RWPE2 (cell line): ENCODE measurements around the gene C20orf202.

ENCODE experiments used
- ATAC-seq: fragments of 200-7000 bp; cut with Tn5 transposase; 3 replicates; pipeline ENCODE4 v1.9.1; 2021; ENCODE audit warnings: low read depth
- DNase-seq: peaks from one replicate; pipeline ENCODE4 v3.0.0-alpha.2; 2020; ENCODE audit warnings: low spot score
- H3K27ac ChIP-seq: fragments of 450-650 bp; 2 replicates; pipeline ENCODE4 v1.5.1; 2017; ENCODE audit warnings: mild to moderate bottlenecking; ENCODE audit not compliant: poor library complexity, severe bottlenecking
- H3K27me3 ChIP-seq: fragments of 250-450 bp; sonication (Bioruptor Pico); 2 replicates; pipeline ENCODE4 v1.5.1; 2021; ENCODE audit warnings: mild to moderate bottlenecking, moderate library complexity; ENCODE audit not compliant: insufficient read depth, poor library complexity, severe bottlenecking
- H3K36me3 ChIP-seq: fragments of 250-450 bp; sonication (Bioruptor Pico); 2 replicates; pipeline ENCODE4 v1.5.1; 2020; ENCODE audit warnings: low read depth, mild to moderate bottlenecking, moderate library complexity
- H3K4me1 ChIP-seq: fragments of 250-450 bp; sonication (Bioruptor Pico); 2 replicates; pipeline ENCODE4 v1.5.1; 2021; ENCODE audit warnings: mild to moderate bottlenecking, moderate library complexity; ENCODE audit not compliant: insufficient read depth, poor library complexity, severe bottlenecking
- H3K4me3 ChIP-seq: fragments of 250-450 bp; sonication (Bioruptor Pico); 2 replicates; pipeline ENCODE4 v1.5.1; 2021; ENCODE audit warnings: mild to moderate bottlenecking, moderate library complexity; ENCODE audit not compliant: severe bottlenecking
- H3K9me3 ChIP-seq: fragments of 250-450 bp; sonication (Bioruptor Pico); 2 replicates; pipeline ENCODE4 v1.5.1; 2021; ENCODE audit warnings: mild to moderate bottlenecking, moderate library complexity; ENCODE audit not compliant: severe bottlenecking
- TF ChIP-seq, protein P1 (sequence below): fragments of 450-650 bp; IDR thresholded peaks from one replicate; pipeline ENCODE4 v1.5.1; 2017; ENCODE audit warnings: mild to moderate bottlenecking, moderate library complexity; ENCODE audit not compliant: poor library complexity, severe bottlenecking

Gene C20orf202

DNA sequence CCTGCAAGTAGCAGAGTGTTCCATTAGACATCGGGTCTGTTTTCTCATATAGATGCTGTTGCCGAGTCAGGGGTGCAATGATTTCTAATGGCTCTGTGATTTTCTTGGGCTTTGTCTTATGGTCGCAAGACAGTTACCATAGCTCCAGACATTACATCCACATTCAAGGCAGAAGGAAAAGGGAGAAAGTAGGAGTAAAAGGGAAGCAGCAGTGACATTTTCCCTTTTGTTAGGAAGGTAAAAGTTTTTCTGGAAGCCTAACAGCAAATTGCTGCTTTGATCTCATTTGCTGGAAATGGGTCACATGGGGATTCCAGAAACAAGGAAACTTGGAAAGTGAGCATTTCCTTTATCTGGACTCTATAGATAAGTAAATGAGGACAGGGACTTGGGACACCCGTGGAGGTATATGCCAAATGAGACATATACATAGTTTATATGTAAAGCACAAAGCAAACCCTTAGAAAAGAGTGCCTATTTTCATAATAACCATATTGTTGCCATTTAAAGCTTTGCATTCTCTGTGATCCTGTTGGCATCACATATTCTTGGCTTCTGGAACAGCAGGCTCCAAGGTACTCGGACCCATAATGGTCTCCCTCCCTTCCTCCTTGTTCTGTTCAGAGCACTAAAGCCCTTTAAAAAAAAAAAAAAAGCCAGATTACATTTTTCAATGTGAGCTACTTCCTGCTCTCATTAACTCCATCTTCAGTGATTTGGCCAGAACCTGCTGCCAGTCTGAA, at the start of gene C20orf202:
Gene C20orf202 (plus strand): TSS at position 693 of the 743 bp plus-strand sequence. CDS start 132 bp downstream, outside the sequence.
- DNase-seq (no peak), ATAC-seq (no peak)
- Histone ChIP-seq H3K4me3 (no peak within 1 kb of the TSS), H3K27ac (no peak within 1 kb of the TSS), H3K9me3 (no peaks in the 10 kb centered on the region), H3K4me1 (no peaks in the 10 kb centered on the region), H3K36me3 (no peaks in the 10 kb centered on the region), H3K27me3 (no peaks in the 10 kb centered on the region)
- TF ChIP-seq, protein P1, sequence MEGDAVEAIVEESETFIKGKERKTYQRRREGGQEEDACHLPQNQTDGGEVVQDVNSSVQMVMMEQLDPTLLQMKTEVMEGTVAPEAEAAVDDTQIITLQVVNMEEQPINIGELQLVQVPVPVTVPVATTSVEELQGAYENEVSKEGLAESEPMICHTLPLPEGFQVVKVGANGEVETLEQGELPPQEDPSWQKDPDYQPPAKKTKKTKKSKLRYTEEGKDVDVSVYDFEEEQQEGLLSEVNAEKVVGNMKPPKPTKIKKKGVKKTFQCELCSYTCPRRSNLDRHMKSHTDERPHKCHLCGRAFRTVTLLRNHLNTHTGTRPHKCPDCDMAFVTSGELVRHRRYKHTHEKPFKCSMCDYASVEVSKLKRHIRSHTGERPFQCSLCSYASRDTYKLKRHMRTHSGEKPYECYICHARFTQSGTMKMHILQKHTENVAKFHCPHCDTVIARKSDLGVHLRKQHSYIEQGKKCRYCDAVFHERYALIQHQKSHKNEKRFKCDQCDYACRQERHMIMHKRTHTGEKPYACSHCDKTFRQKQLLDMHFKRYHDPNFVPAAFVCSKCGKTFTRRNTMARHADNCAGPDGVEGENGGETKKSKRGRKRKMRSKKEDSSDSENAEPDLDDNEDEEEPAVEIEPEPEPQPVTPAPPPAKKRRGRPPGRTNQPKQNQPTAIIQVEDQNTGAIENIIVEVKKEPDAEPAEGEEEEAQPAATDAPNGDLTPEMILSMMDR = no peak

DNA sequence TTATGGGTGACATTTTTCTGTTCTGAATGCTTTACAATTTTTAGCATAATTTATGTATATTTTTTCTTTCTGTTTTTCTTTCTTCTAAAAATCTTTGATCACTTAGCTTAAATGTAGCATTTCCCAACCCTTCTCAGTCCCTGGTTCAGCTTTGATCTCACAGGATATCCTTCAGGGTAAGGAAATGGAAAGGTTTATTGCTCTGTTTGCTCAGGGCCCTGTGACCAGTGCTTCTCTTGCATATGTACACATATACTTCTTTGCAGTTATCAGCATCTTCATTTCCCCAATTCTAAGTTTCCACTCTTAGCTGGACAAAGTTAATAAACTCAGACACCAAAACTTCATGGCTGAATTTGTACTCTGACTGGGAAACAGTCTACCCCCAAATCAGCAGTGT, 49.0 kb upstream of the C20orf202 start:
- H3K4me3 ChIP-seq = no peak overlapping the region
- H3K36me3 ChIP-seq = peaks cover 63% of the 10 kb centered on the region
- H3K27me3 ChIP-seq = no peaks in the 10 kb centered on the region
- H3K27ac ChIP-seq = no peak overlapping the region
- H3K4me1 ChIP-seq = no peaks in the 10 kb centered on the region
- no peaks in the 10 kb centered on the region for H3K9me3 ChIP-seq
- DNase-seq (no peak), ATAC-seq (no peak)
- TF ChIP-seq, protein P1 = no peak

DNA sequence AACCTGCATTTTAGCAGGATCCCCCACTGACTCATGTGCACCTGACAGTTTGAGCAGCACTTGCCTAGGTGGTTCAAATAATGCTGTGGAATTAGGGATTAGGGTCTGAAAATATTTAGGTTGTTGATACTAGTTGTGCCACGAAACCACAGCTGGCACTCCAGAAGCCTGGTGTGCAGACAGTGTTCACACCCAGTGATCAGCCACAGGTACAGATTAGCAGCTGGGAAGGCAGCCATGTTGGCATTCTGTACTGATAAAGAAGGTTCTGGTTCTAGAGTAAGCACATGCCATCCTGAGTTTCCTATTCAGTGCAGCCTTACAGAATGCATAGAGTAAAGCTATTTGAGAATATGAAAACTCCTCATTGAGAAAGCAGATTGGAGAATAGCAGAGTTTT, 48.6 kb upstream of the C20orf202 start:
- no peak for DNase-seq
- Histone ChIP-seq H3K27me3 (no peaks in the 10 kb centered on the region), H3K4me3 (no peak overlapping the region), H3K4me1 (no peaks in the 10 kb centered on the region), H3K27ac (no peak overlapping the region), H3K36me3 (peaks cover 64% of the 10 kb centered on the region), H3K9me3 (no peaks in the 10 kb centered on the region)
- TF ChIP-seq, protein P1 = no peak
- ATAC-seq = no peak

DNA sequence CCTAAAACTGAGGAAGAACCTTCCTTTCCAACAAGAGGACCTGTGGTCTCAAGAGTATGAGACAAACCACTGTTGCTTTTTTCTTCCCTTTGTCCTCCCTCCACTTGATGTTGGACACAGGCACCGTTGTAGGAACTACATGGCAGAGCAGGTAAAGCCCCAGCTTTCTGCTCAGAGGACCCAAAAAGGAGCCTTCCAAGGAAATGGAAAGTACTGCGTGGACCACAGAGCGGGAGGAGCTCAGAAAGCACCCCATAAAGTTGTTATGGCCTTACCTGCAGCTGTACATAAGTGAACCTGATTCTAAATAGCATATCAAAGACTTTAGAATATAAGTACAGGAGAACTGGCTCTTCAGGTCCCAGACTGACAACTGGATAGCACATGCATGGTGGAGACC, 47.9 kb upstream of the C20orf202 start:
- H3K27me3 ChIP-seq = no peaks in the 10 kb centered on the region
- DNase-seq (no peak), ATAC-seq (no peak)
- H3K4me1 ChIP-seq = no peaks in the 10 kb centered on the region
- peaks cover 70% of the 10 kb centered on the region for H3K36me3 ChIP-seq
- TF ChIP-seq, protein P1 = no peak
- no peak overlapping the region for H3K4me3 ChIP-seq
- no peak overlapping the region for H3K27ac ChIP-seq
- H3K9me3 ChIP-seq = no peaks in the 10 kb centered on the region

DNA sequence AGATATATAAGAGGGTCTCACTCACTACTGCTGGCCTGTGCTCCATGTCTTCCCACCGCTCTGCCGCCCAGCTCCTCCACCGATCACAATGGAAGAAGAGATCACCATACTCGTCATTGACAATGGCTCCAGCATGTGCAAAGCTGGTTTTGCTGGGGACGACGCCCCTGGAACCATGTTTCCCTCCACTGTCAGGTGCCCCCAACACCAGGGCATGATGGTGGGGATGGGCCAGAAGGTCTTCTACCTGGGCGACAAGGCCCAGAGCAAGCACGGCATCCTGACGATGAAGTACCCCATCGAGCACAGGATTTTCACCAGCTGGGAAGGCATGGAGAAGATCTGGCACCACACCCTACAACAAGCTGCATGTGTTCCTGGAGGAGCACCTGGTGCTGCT, 42.8 kb upstream of the C20orf202 start:
- Histone ChIP-seq H3K9me3 (no peaks in the 10 kb centered on the region), H3K36me3 (peaks cover 79% of the 10 kb centered on the region), H3K27ac (no peak overlapping the region), H3K4me3 (no peak overlapping the region), H3K4me1 (no peaks in the 10 kb centered on the region), H3K27me3 (no peaks in the 10 kb centered on the region)
- no peak for ATAC-seq
- TF ChIP-seq, protein P1 = no peak
- no peak for DNase-seq
